Hepatocyte (in vitro differentiated cells): ENCODE data around the gene MACF1. TPM values are rescaled to one million over a fixed set of nuclear protein-coding genes. Genes with fewer than 3 reads are reported as not detected.

Source experiments
- DNase-seq: peaks from one replicate; pipeline ENCODE4 v3.0.0-alpha.2; 2016; ENCODE audit warnings: low spot score
- H2AFZ ChIP-seq: fragments of 200-600 bp; sonication (generic); 2 replicates; pipeline ENCODE4 v1.6.0; 2016; ENCODE audit warnings: antibody characterized with exemption, mild to moderate bottlenecking
- H3K27ac ChIP-seq: fragments of 200-600 bp; sonication (generic); 2 replicates; pipeline ENCODE4 v1.5.1; 2016; ENCODE audit warnings: mild to moderate bottlenecking
- H3K27me3 ChIP-seq: fragments of 200-600 bp; sonication (generic); 2 replicates; pipeline ENCODE4 v1.6.1; 2016
- H3K36me3 ChIP-seq: fragments of 200-600 bp; sonication (generic); replicated peaks from 2 replicates; pipeline ENCODE4 v1.5.1; 2016; ENCODE audit warnings: low read depth; ENCODE audit not compliant: insufficient read depth
- H3K4me1 ChIP-seq: fragments of 200-600 bp; sonication (generic); 2 replicates; pipeline ENCODE4 v1.5.1; 2016; ENCODE audit warnings: mild to moderate bottlenecking, moderate library complexity; ENCODE audit not compliant: insufficient read depth
- H3K4me2 ChIP-seq: fragments of 200-600 bp; sonication (generic); 2 replicates; pipeline ENCODE4 v1.6.0; 2016
- H3K4me3 ChIP-seq: fragments of 200-600 bp; sonication (generic); 2 replicates; pipeline ENCODE4 v1.5.1; 2016; ENCODE audit warnings: mild to moderate bottlenecking
- H3K79me2 ChIP-seq: fragments of 200-600 bp; sonication (generic); 2 replicates; pipeline ENCODE4 v1.6.0; 2017; ENCODE audit warnings: mild to moderate bottlenecking
- H3K9me2 ChIP-seq: fragments of 200-600 bp; sonication (generic); replicated peaks from 2 replicates; pipeline ENCODE4 v1.6.0; 2017; ENCODE audit warnings: mild to moderate bottlenecking; ENCODE audit not compliant: insufficient read depth
- H3K9me3 ChIP-seq: fragments of 200-600 bp; sonication (generic); 2 replicates; pipeline ENCODE4 v1.5.1; 2016; ENCODE audit warnings: low read depth, mild to moderate bottlenecking
- H4K20me1 ChIP-seq: fragments of 200-600 bp; sonication (generic); 2 replicates; pipeline ENCODE4 v1.6.0; 2016; ENCODE audit warnings: mild to moderate bottlenecking; ENCODE audit not compliant: insufficient read depth, poor library complexity, severe bottlenecking
- CTCF ChIP-seq: fragments of 200-600 bp; sonication (generic); IDR thresholded peaks from 2 replicates; pipeline ENCODE4 v1.5.1; 2016; ENCODE audit warnings: antibody characterized with exemption, mild to moderate bottlenecking; ENCODE audit not compliant: poor library complexity
- EZH2 ChIP-seq: fragments of 200-600 bp; sonication (generic); IDR thresholded peaks from 2 replicates; pipeline ENCODE4 v1.6.1; 2016; ENCODE audit warnings: antibody characterized with exemption, mild to moderate bottlenecking, borderline replicate concordance
- EZH2phosphoT487 ChIP-seq: fragments of 200-600 bp; sonication (generic); IDR thresholded peaks from one replicate; pipeline ENCODE4 v1.6.1; 2018; ENCODE audit warnings: antibody characterized with exemption, mild to moderate bottlenecking, low read depth, moderate library complexity; ENCODE audit not compliant: unreplicated experiment, severe bottlenecking
- WGBS: methylation state at CpG from one replicate; pipeline ENCODE4 v1.1.6; 2016; ENCODE audit warnings: low lambda C conversion rate; ENCODE audit errors: missing lambda C conversion rate; 5-methylcytosine and 5-hydroxymethylcytosine counted together
- polyA plus RNA-seq: library from polyadenylated mRNA; unstranded; fragments of >200 nt; fragmentation: Nextera tagmentation; extraction: Ambion mirVana; gene quantifications from 2 replicates; pipeline ENCODE4 v1.2.1, GENCODE V29; 2016
- total RNA-seq: library from RNA; depleted of rRNA; stranded (reverse); fragments of >200 nt; gene quantifications from 2 replicates; pipeline ENCODE4 v1.2.3, GENCODE V29; 2014

The MACF1 gene
- total and polyA plus RNA-seq, 2 experiments from 2014 or later, result 47.1 to 136 TPM

GRCh38 chr1:39210649-39211048 lies 6.2 kb downstream of the MACF1 start:
- Histone ChIP-seq H4K20me1 (peaks cover 12% of the 10 kb centered on the region), H3K27me3 (no peaks in the 10 kb centered on the region), H3K4me3 (no peak overlapping the region), H3K4me2 (no peak overlapping the region), H3K9me2 (no peaks in the 10 kb centered on the region), H3K27ac (no peak overlapping the region), H3K36me3 (no peaks in the 10 kb centered on the region), H2AFZ (no peak overlapping the region), H3K79me2 (peaks cover 81% of the 10 kb centered on the region), H3K9me3 (no peaks in the 10 kb centered on the region), H3K4me1 (peaks cover 31% of the 10 kb centered on the region)
- no peak for DNase-seq
- TF ChIP-seq EZH2 (no peak), EZH2phosphoT487 (no peak), CTCF (no peak)
- WGBS, result 98% methylated on average over 2 of the region's 3 CpGs

- H3K36me3 ChIP-seq, result no peaks in the 10 kb centered on the region
- H3K4me2 ChIP-seq, result no peak overlapping the region
- TF ChIP-seq EZH2 (no peak), EZH2phosphoT487 (no peak), CTCF (no peak)
- peaks cover 75% of the 10 kb centered on the region for H3K79me2 ChIP-seq
- no peaks in the 10 kb centered on the region for H3K9me2 ChIP-seq
- H3K27ac ChIP-seq, result peak overlapping the region; percentile 90
- peaks cover 35% of the 10 kb centered on the region for H3K4me1 ChIP-seq
- H3K9me3 ChIP-seq, result no peaks in the 10 kb centered on the region
- WGBS, result 95% methylated on average over 8 of the region's 8 CpGs
- no peak overlapping the region for H3K4me3 ChIP-seq
- no peaks in the 10 kb centered on the region for H3K27me3 ChIP-seq
- H2AFZ ChIP-seq, result no peak overlapping the region
- peaks cover 12% of the 10 kb centered on the region for H4K20me1 ChIP-seq
- DNase-seq, result no peak
Observed at GRCh38 chr1:39212499-39212898, 8.0 kb downstream of the MACF1 start.

DNA sequence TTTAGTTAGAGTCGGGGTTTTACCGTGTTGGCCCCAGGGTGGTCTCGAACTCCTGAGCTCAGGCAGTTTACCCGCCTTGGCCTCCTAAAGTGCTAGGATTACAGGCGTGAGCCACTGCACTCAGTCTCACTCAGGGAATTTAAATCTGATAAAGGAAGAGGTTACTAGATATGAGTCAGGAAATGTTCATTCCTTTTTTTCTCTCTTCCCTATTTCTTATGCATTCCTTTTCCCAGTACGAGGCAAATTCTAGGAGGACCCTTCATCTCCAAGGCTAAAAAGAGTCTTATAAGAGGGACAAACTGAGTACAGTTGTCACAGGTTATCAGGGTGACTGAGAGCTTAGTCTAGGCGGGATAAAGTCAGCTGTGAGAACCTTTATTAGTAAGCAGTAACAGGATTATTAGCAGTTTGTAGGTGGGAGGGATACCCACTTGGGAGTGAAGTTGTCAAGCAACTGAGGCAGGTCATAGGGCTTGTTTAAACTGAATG lies 9.1 kb downstream of the MACF1 start:
- H3K27ac ChIP-seq, result peak overlapping the region; percentile 90
- H4K20me1 ChIP-seq, result peaks cover 12% of the 10 kb centered on the region

More for the DNA sequence above, 9.1 kb downstream of the MACF1 start:
- H3K36me3 ChIP-seq, result no peaks in the 10 kb centered on the region
- H3K4me1 ChIP-seq, result peaks cover 35% of the 10 kb centered on the region
- peaks cover 75% of the 10 kb centered on the region for H3K79me2 ChIP-seq
- no peaks in the 10 kb centered on the region for H3K9me3 ChIP-seq
- no peak overlapping the region for H2AFZ ChIP-seq
- peak overlapping the region; percentile 66 for H3K4me2 ChIP-seq
- no peak for TF ChIP-seq EZH2phosphoT487
- no peak for TF ChIP-seq EZH2
- TF ChIP-seq CTCF, result no peak
- H3K27me3 ChIP-seq, result no peaks in the 10 kb centered on the region
- DNase-seq, result peak; percentile 23
- WGBS, result 33% methylated on average over 7 of the region's 7 CpGs
- no peak overlapping the region for H3K4me3 ChIP-seq
- H3K9me2 ChIP-seq, result no peaks in the 10 kb centered on the region
